Fibroblast of the aortic adventitia (primary cell): Measurements from ENCODE around the gene CPNE1. TPM values are rescaled to one million over a fixed set of nuclear protein-coding genes. Genes with fewer than 3 reads are reported as not detected.

ENCODE experiments used
- DNase-seq: peaks from one replicate; pipeline ENCODE4 v3.0.0-alpha.2; 2010; ENCODE audit warnings: low read depth
- H3K4me3 ChIP-seq: 2 replicates; pipeline ENCODE4 v1.5.1; 2011; ENCODE audit warnings: low read depth, mild to moderate bottlenecking, control low read depth, low read length, moderate library complexity
- CTCF ChIP-seq: IDR thresholded peaks from 2 replicates; pipeline ENCODE4 v1.5.1; 2011; ENCODE audit warnings: mild to moderate bottlenecking, low read length, control low read depth, inconsistent platforms; ENCODE audit not compliant: insufficient read depth
- total RNA-seq: library from RNA; depleted of rRNA; stranded (reverse); fragments of >200 nt; gene quantifications from 2 replicates; pipeline ENCODE4 v1.2.3, GENCODE V29; 2012; ENCODE audit warnings: low replicate concordance

CPNE1 gene
- total RNA-seq, 1 donor = 154 TPM

GRCh38 chr20:35650632-35651031 lies 14.1 kb downstream of the CPNE1 start:
- no peak for DNase-seq
- no peak for TF ChIP-seq CTCF
- no peak overlapping the region for H3K4me3 ChIP-seq

GRCh38 chr20:35648836-35649235 lies 15.9 kb downstream of the CPNE1 start:
- no peak for TF ChIP-seq CTCF
- DNase-seq = peak; percentile 70

GRCh38 chr20:35644806-35645205 lies 19.9 kb downstream of the CPNE1 start:
- DNase-seq = no peak
- H3K4me3 ChIP-seq = no peak overlapping the region
- no peak for TF ChIP-seq CTCF

More at GRCh38 chr20:35648836-35649235, 15.9 kb downstream of the CPNE1 start:
- H3K4me3 ChIP-seq = no peak overlapping the region

GRCh38 chr20:35643045-35643444 lies 21.7 kb downstream of the CPNE1 start:
- no peak for TF ChIP-seq CTCF
- no peak for DNase-seq
- H3K4me3 ChIP-seq = no peak overlapping the region

GRCh38 chr20:35641743-35642142 lies 23.0 kb downstream of the CPNE1 start:
- DNase-seq = no peak
- TF ChIP-seq CTCF = no peak
- H3K4me3 ChIP-seq = no peak overlapping the region

GRCh38 chr20:35640724-35641123 lies 24.0 kb downstream of the CPNE1 start:
- TF ChIP-seq CTCF = no peak
- DNase-seq = no peak
- H3K4me3 ChIP-seq = no peak overlapping the region

GRCh38 chr20:35638751-35639150 lies 25.9 kb downstream of the CPNE1 start:
- no peak overlapping the region for H3K4me3 ChIP-seq
- no peak for TF ChIP-seq CTCF
- DNase-seq = no peak
